HG02678 (cell line): ENCODE data around the gene GIMAP8.
A peak's percentile ranks its signal among the peaks of the same experiment; 100 is the strongest.

Experiments used
- ATAC-seq: cut with Tn5 transposase; IDR thresholded peaks from one replicate; pipeline ENCODE4 v1.9.1; 2021; ENCODE audit warnings: mild to moderate bottlenecking, moderate library complexity; ENCODE audit not compliant: unreplicated experiment

Gene GIMAP8

DNA sequence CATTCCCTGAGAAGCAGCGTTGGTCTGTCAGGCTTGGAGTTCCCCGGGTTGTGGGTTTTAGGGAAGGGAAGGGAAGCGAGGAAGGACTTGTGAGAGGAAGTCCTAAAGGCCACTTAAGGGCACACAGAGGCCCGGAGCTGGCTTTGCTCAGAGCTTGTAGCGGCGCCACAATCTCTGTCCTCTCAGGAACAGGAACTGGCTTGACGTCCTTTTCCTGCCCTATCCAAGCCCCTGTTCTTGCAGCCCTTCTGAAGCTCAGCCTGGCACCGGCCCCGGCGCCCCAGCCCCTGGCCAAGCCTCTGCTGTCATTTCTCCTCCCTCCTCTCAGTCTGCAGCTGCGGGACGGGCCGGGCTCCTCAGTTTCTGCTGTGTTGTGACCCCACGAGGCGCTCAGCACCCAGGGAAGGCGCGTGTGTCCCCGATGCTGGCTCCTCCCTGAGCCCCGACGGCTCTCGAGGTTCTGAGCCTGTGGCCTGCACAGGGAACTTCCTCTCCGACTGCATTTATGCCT is at the start of gene GIMAP8:
TSS of gene GIMAP8 (plus strand) at position 140 of the 511 bp plus-strand sequence. CDS start 16,069 bp downstream, outside the sequence.
- peak; percentile 29 for ATAC-seq

DNA sequence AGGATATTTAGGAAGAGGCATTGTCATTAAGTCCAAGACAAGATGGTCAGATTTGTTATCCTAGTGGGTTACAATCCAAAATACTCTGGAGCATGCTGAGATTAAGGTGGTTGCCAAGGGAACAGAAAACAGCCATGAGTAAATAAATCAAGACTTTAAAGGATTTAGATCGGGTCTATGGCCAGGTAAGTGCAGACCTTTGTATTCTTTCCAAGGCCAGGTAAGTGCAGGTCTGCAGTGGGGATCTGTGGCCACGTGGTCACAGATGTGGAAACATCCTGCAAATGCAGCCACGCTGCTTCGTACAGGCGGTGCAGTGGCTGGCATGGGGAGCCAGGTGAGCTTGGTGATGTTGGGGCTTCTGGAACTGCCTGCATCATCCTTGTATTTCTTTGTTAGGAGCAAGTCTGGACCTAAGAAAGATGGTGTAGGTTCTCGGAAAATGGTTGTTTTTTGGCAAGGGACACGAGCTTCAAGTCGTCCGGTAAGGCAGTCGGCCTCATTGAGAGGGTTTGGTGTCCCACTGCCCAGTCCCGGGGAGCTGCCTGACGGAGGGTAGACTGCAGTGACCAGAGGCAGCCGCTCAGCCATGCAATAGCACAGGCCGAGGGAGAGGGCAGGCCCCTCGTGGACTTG is 49.5 kb upstream of the GIMAP8 start:
- ATAC-seq: no peak

DNA sequence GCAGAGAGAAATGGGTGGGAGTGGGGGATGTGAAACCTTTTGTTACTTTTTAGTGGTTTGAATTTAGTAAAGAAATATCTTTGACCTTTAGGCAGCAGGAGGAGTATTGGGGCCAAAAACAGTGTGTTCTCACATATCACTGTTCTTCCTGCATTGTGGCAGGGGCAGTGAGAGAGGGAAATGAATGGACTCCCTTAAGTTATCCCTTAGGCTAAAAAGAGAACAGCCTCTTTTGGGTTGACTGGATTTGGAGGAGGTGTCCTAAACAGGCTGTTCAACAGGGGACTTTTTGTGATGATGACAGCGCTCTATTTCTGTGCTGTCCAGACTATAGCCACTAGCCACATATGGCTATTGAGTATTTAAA is 49.0 kb upstream of the GIMAP8 start:
- ATAC-seq: peak; percentile 23

DNA sequence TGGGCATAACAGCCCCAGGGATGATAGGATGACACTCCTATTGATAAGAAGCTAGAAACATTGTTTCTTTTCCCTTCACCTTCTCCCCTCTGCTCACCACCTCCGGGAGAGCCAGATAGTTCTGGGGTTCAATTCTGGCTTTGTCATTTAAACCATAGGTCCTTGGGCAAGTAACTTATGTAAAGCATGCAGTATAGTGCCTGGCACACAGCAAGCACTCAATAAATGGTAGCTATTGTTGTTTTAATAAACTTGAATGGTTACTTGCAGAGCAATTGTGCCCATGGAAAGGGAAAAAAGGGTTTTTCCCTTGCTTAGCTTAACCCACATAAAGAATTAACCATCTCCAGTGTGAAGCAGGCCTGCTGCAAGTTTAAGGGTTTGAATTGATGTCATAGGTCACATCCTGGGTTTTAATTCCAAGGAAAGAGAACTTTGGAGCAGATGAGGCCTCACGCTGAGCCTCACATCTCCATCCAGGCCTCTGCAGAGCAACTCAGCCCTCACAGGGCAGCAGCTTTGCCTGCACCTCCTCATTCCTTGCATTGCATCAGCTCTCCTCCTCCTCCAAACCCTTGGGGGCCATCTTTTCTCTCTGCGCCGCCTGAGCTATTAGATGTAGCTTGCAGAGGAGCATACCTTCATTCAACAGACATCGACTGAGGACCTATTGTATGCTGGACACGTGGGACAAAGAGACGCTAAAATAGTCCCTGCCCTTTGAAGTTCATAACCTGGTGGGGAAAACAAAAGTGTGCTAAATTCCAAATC is 48.4 kb upstream of the GIMAP8 start:
- ATAC-seq: no peak

DNA sequence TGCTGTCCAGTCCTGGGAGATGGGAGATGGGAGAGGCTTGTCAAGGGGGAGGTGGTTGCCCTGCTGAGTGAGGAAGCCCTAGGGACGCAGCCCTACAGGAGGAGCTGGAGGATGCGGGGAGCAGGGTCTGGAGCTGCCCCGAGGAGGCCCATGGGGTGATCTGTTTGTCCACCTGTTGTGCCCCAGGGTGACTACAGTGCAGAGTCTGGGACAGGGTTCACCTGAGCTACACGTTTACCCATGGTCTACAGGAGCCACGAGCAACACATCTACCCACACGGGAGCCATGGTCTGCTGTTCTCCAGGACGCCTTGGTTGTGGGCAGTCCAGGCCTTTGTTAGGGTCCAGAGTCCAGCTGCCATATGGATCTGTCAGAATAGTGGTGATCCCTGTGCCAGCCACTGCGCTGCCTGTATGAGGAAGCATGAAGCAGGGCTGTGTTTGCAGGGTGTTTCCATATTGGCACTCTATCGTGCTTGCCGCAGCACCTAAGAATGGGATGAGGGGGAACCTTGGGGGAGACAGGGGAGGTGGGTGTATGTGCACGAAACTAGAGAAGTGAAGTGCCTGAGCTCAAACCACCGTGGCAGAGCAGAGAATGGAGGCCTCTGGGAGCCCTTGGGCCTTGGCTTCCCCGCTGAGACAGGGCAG is 47.6 kb upstream of the GIMAP8 start:
- ATAC-seq: no peak

DNA sequence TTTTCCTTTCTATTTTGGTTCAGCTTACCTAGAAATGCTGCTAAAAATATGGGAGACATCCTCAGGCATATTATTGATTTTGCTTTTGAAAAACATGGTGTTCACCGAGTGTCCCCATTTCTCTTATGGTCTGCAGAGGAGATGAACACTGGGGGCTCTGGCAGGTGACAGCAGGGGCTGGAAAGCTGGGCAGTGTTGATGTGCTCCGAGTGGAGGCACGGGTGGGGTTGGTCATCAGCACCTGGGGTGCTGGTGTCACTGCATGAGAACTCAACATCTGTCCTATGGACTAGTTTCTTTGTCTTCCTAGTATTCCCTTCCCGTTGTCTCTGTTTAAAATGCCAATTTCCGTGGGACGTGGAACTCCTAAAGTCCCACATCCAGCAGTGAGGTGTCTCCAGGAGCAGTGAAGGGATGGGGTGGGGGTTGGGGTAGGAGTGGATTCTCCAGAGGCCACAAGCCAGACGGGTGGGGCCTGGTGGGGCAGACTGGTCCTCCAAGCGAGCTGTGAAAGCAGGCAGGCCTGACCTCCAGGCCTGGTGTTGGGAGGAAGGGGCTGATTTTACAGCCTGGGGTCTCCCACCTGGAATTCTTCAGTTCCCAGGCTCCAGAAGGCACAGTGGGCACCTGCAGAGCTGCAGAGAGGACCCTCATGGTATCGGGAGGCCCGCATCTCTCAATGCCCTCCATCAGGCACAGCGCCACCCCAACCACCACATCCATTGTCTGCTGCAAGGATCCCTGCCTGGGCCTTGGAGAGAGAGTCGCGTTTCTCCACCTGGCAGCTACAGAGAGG is 46.9 kb upstream of the GIMAP8 start:
- ATAC-seq: no peak

DNA sequence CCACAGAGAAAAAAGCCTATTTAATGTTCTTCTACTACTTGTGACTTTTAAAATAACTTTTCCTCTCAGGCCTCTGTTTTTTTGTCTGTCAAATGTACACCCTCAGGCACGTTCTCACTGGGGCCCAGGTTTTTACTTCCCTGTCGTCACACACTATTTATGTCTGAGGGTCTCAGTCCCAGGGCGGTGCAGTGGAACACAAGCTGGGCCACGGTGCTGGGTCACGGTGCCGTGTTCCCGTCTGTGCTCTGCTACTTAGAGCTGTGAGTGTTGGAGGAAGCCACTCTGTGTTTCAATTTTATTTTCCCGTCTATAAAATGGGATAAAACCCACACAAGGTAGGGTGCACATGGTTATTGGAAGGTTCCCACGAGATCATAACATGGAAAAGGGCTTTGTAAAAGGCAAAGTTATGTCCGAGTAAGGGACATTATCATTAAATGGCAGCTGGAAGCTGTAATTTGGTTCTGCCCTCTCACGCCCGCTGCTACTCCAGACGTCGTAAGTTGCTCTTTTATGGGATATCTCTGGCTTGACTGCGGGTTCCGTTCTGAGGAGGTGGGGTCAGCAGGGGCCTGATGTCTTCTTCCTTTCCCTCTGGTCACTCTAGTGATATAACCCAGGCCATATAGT is 46.1 kb upstream of the GIMAP8 start:
- no peak for ATAC-seq

DNA sequence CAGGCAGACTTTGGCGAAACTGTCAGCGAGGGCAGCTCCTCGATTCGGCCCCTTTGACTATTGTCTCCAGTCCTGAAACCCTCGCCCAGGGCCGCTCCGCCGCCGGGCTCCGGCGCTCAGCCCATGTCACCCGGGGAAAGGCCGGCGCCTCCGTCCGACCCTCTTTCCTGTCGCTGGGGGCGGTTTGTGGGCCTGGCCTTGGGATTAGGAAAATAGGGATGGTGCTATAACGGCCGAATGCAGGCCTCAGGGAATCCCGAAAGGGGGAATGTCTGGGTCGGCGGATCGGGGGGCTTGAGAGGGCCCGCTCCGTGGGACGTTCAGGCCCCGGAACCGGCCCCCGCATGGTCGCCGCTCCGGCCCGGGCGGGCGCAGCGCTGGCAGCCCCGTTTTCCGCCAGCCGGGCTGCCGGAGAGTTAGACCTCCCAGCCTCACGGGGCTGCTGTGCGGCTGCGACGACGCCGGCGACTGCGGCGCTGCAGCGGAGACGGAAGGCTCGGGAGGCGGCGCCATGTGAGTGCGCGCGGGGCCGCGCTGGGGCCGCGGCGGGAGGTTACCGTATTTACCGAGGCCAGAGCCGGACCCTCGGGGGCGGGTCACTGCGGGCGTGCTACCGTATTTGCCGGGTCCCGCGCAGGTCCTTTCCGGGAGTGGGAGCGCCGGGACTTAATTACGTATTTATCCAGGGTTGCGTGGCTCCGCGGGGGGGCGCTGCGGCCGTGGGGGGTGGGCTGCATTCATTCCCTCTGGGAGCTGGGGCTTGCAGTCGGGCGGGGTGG is 45.4 kb upstream of the GIMAP8 start:
- peak; percentile 49 for ATAC-seq

DNA sequence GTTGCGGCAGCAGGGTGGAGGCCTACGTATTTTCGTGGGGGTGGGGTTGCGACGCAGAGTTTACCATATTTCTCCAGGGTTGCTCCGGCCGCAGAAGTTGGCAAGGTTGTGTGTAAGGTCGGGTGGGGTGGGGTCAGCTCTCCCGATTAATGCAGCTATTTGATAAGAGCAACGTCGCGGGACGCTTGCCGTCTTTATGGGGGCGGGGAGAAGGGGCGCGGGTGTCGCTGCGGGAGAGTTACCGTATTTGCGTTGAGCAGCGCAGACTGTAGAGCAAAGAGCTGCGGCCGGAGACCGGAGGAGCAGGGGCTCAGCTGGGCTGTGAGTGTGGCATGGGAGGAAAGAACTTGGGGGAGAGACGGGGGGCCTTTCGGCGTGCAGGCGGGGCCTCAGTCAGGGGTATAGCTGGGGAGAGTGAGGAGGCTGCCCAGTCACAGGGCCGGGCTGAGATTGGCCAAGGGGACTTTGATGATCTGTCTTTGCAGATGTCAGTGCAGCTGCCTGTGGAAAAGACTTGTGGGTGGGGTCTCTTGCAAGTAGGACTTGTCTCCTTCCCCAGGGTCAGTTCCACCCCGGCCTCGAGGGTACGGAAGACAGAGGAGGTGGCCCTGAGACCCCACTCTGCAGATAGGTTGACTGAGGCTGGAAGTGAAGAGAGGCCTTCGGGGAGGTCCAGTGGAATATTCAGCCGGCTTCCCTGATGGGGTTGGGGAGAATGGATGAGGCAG is 44.7 kb upstream of the GIMAP8 start:
- no peak for ATAC-seq

DNA sequence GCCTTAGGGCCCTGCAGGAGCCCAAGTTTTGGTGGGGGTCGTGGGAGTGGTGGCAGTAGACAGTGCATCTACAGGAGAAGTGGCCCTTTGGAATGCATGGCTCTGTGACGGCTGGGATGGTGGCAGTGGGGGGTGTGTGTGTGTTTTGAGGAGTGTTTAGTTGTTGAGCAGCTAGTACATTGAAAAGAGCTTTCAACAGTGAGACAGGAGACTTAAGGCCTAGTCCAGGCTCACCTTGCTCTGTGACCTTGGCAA is 44.2 kb upstream of the GIMAP8 start:
- no peak for ATAC-seq

DNA sequence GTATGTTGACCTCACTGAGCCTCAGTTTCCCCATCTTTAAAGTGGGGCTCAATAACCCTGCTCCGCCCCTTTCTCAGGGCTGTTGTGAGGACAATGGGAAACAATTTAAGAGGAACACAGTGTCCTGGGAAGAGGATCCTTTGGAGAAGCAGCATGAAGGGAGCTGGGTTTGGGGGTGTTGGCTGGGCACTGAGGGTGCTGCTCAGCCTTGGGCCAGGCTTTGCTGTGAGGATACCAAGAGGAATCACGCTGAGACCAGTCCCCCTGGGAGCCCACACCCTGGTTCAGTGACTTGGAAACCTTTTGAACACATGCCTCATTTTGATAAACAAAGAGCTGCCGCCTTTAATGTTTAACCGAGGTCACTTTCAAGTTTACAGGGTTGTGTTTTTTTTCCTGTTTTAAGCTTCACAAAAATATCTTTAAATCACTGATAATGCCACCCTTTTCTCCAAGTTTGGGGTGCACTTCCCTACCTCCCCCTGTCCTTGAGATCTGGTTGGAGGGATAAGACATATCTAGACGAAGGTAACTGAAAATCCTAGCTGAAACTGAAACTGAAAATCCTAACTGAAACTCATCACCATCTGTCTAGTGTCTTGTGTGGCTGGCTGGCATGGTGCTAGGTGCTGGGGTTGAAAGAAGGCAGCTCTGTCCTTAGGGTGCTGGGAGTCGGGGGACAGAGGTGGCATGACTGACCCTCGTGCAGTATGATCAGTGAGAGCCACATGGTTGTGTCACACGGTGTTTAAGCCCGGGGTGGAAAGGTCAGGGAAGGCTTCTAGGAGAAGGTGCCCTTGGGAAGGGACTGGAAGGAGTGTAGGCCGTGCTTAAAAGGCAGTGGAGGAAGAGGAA is 43.6 kb upstream of the GIMAP8 start:
- peak; percentile 62 for ATAC-seq

DNA sequence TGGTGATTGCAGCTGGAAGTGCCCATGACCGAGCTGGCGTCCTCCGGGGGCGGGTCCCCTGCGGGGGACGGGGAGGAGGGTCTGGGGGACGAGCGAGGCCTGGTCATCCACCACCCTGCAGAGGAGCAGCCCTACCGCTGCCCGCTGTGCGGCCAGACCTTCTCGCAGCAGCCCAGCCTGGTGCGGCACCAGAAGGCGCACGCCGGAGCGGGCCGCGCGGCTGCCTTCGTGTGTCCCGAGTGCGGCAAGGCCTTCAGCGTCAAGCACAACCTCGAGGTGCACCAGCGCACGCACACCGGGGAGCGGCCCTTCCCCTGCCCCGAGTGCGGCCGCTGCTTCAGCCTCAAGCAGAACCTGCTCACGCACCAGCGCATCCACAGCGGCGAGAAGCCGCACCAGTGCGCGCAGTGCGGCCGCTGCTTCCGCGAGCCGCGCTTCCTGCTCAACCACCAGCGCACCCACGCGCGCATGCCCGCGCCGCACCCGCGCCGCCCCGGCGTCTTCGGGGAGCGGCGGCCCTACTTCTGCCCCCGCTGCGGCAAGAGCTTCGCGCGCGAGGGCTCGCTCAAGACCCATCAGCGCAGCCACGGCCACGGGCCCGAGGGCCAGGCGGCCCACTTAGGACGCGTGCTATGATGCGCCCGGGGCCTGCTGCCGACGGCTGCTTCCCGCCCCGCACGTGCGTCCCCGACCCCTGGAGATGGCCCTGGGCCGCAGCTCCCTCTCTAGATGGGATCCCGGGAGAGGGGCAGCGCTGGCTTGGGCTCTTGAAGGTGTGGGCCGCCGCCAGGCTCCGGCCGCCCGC is 42.6 kb upstream of the GIMAP8 start:
- ATAC-seq: no peak

DNA sequence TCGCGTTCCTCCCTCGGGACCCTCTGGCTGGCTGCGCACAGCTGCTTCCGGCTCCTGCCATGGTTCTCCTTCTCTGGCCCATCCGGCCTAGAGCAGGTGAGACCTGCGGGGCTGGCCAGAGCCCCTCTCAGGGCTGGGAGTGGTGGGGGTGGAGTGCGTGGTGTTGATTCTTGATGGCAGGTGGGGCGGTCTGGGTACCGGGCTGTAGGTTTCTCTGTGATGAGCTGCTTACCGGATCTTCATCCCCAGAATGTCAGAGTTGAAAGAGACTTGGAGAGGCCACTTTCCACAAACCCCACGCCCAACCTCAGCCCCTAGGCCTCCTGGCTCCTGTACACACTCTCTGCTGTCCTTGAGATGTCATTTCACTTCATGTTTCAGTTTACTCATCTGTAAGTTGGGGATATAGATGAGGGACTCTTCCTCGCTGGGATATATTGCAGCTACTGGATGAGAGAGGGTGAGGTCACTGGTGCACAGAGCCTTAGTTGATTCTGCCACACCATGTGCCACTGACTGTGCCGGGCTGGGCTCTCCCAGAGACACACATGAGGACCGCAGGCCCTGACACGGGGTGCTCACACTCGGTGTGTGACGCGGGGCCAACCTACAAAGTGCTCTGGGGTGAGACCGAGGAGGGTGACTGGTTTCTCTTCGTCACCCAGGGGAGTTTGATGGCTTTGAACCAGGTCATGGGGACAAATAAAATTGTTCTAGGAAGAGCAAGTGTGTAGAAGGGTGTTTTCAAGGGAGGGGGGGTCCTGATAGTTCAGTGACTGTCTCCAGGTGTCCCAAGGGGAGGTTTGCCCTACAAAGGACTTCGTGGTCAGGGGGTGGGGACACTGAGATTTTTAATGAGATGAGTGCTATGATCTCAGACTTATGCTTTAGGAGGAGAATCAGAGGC is 41.8 kb upstream of the GIMAP8 start:
- no peak for ATAC-seq

DNA sequence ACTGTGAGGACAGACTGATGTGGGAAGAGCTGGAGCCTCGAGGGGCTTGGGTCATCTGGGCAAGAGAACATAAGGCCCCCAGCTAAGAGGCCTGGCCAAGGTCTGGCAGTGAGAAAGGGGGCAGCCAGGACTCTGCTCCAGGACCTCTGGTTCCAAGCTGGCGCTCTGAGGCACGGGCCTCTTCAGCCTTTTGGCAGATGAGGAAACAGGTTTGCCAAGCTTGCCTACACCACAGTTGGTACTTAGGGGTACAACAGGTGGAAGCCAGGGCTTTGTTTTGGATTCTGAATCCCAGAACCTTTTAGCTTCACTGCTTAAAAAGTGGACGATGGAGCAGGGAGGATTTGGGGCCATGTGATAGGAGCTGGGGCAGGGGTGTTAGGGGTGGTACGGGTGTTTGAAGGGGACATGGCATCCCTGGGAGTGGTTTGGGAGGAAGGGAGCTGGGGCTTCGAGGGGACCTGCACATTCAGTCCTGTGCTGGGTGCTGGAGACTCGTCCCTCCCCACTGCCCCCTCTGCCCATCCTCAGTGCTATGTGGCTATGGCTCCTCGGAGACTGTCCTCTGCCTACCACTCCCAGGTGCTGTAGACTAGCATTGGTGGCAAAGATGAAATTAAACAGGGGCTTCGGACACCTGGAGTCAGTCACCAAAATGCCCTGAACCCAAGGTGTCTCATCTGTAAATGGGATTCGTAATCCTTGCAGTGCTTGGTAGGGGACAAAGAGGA is 41.0 kb upstream of the GIMAP8 start:
- no peak for ATAC-seq

DNA sequence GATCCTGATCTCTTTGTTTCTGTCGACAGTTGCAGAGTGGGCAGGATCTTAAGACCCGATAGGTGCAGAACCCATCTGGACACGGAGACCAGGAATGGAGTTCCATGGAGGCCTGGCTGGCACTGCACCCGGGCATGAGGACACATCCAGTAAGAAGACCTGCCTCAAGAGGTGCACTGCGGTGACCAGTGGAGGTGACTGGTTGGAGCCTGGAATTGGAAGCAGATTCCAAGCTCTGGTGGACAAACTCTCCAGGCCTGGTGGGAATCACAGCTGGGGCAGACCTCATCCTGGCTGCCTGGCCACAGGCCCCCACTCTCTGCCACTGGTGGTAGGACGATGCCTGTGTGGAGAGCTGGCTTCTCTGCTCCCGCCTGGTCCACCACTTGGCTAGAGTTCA is 40.3 kb upstream of the GIMAP8 start:
- ATAC-seq: no peak
